Measurements from ENCODE around the gene SLC2A8.

- TF ChIP-seq CTCF (IDR thresholded peaks at IDR 0.05) (no peak), REST (IDR thresholded peaks at IDR 0.05; ENCODE audit: insufficient read depth in 1 of 2, low read depth in 2 of 2, low read length in 1 of 2) (no peak)
Observed at GRCh38 chr9:127362829-127363228, 34.1 kb upstream of the SLC2A8 start.

All from Panc1 (cell line).